ENCODE results near the gene CCDC190. TPM values are rescaled to one million over a fixed set of nuclear protein-coding genes. Genes with fewer than 3 reads are reported as not detected.
"Not testable (repeated sequence)": the region's sequence is repeated elsewhere in the genome, so short reads cannot be mapped to it uniquely, and the experiment has no call there.

CCDC190 gene
- total and polyA plus RNA-seq, 2 of the 8 experiments (the other 6 are each of a cell fraction or from before 2014, with no cell fraction given): not detected

GRCh38 chr1:162807503-162807902, 53.5 kb downstream of the CCDC190 start:
- H3K56ac ChIP-seq (replicated peaks; ENCODE audit: insufficient read length, low read depth, low read length); H2BK12ac ChIP-seq (ENCODE audit: low read depth, low read length); H4K20me1 ChIP-seq (replicated peaks in 1 of 2; ENCODE audit: control insufficient read depth in 1 of 2, insufficient read depth in 2 of 2, low read length in 2 of 2); H3K79me1 ChIP-seq (ENCODE audit: low read depth, low read length); H3K4me3 ChIP-seq (ENCODE audit: extremely low read depth in 1 of 4, insufficient read depth in 2 of 4, low read depth in 3 of 4, low read length in 4 of 4); POLR2A ChIA-PET (ENCODE audit: partially characterized antibody); H3K4me2 ChIP-seq (ENCODE audit: insufficient read depth in 1 of 2, low read depth in 2 of 2, low read length in 2 of 2); H3K14ac ChIP-seq (ENCODE audit: insufficient read length); H2BK15ac ChIP-seq (ENCODE audit: low read length); H2AK5ac ChIP-seq (ENCODE audit: low read depth, low read length); H3K4ac ChIP-seq (replicated peaks; ENCODE audit: insufficient read length, low read depth, low read length); FAIRE-seq; H3K9me3 ChIP-seq (ENCODE audit: insufficient read depth in 2 of 2, low read depth in 1 of 2, low read length in 1 of 2); H3K9ac ChIP-seq (replicated peaks in 1 of 4; ENCODE audit: extremely low read depth in 1 of 4, low read depth in 3 of 4, low read length in 3 of 4); DNase-seq (ENCODE audit: low read depth in 1 of 2, low spot score in 2 of 2); H2AFZ ChIP-seq (ENCODE audit: low read length); H3K23ac ChIP-seq (ENCODE audit: insufficient read length); H2BK20ac ChIP-seq (ENCODE audit: low read length); H3K79me2 ChIP-seq (ENCODE audit: control insufficient read depth in 1 of 2, insufficient read depth in 2 of 2, low read length in 2 of 2); H4K5ac ChIP-seq (ENCODE audit: insufficient read length, low read depth, low read length); H3K27me3 ChIP-seq (replicated peaks in 1 of 4; ENCODE audit: control insufficient read depth in 3 of 4, extremely low read depth in 1 of 4, insufficient read depth in 3 of 4, low read length in 3 of 4); H3K4me1 ChIP-seq (replicated peaks in 1 of 4; ENCODE audit: control insufficient read depth in 3 of 4, insufficient read depth in 4 of 4, low read length in 3 of 4); CTCF ChIA-PET (ENCODE audit: partially characterized antibody); H3K18ac ChIP-seq (ENCODE audit: extremely low read depth, low read length); H3K27ac ChIP-seq (ENCODE audit: low read depth, low read length); H2BK120ac ChIP-seq (replicated peaks; ENCODE audit: low read depth, low read length); H4K91ac ChIP-seq (replicated peaks; ENCODE audit: insufficient read length, low read length); H4K8ac ChIP-seq (ENCODE audit: extremely low read depth, insufficient read depth, low read length); H3K23me2 ChIP-seq (ENCODE audit: low read depth, low read length); H2BK5ac ChIP-seq (ENCODE audit: low read depth, low read length): not testable (repeated sequence)
- WGBS, 2 experiments (ENCODE audit: extremely low coverage in 1 of 2, insufficient coverage in 1 of 2, insufficient read length in 1 of 2, insufficient replicate concordance in 2 of 2, low coverage in 1 of 2, low lambda C conversion rate in 2 of 2, missing lambda C conversion rate in 1 of 2): no CpG with 5 or more reads among the region's 2 CpGs
- peaks cover 0 to 27% (median 14%) of the 10 kb centered on the region in 4 experiments; a peak in 5 of 8 replicates for H3K36me3 ChIP-seq (ENCODE audit: control insufficient read depth in 2 of 4, insufficient read depth in 4 of 4, low read length in 3 of 4)

Other genes with a start within 250 kb of the CCDC190 start
- 1.7 and 2.1 TPM in 2 replicates for gene DDR2, start 228.7 kb downstream of the CCDC190 start, total RNA-seq (2021; fragmentation: NEBNext Ultra II Directional; extraction: Animal tissue kit (Norgen Biotek cat#: 25700))
- gene DDR2, start 228.7 kb downstream of the CCDC190 start, polyA plus RNA-seq (2011; rRNA removed): 0.77 and 1.00 TPM in 2 replicates
- 35.4 and 37.8 TPM in 2 replicates for gene HSD17B7, start 70.5 kb downstream of the CCDC190 start, total RNA-seq (2021; fragmentation: NEBNext Ultra II Directional; extraction: Animal tissue kit (Norgen Biotek cat#: 25700))
- 23.5 and 31.0 TPM in 2 replicates for gene HSD17B7, start 70.5 kb downstream of the CCDC190 start, polyA plus RNA-seq (2011; rRNA removed)
- 0.46 and 0.74 TPM in 2 replicates for gene RGS4, start 208.2 kb upstream of the CCDC190 start, total RNA-seq (2021; fragmentation: NEBNext Ultra II Directional; extraction: Animal tissue kit (Norgen Biotek cat#: 25700))
- gene RGS4, start 208.2 kb upstream of the CCDC190 start, polyA plus RNA-seq (2011; rRNA removed): 0.08 and 0.26 TPM in 2 replicates